ENCODE measurements around the gene ELF4.

DNA sequence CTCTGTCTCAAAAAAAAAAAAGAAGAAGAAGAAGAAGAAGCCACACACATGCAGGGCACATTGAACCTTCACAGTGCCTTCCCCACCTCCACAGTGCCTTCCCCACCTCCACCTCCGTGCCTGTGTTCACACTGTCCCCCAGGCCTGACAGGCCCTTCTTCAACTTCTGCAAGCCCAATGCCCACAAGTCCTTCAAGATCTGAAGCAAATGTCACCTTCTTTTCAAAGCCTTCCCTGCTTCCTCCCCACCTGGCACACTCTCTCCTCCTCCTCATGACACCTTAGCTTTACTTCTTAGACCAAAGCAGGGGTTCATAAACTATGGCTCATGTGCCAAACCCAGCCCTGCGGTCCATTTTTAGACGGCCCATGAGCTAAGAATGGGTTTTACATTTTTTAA lies 19.9 kb downstream of the ELF4 start:
- TF ChIP-seq, protein P1, sequence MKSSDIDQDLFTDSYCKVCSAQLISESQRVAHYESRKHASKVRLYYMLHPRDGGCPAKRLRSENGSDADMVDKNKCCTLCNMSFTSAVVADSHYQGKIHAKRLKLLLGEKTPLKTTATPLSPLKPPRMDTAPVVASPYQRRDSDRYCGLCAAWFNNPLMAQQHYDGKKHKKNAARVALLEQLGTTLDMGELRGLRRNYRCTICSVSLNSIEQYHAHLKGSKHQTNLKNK (CRISPR knock-in tag; IDR thresholded peaks at IDR 0.05) = no peak
- TF ChIP-seq ZNF121 (CRISPR knock-in tag; IDR thresholded peaks at IDR 0.05) = no peak
- no peak for TF ChIP-seq TEAD1 (CRISPR knock-in tag; IDR thresholded peaks at IDR 0.05)
- TF ChIP-seq NFYB (CRISPR knock-in tag; conservative IDR thresholded peaks at IDR 0.05; ENCODE audit: low read depth) = no peak
- TF ChIP-seq, protein P2, sequence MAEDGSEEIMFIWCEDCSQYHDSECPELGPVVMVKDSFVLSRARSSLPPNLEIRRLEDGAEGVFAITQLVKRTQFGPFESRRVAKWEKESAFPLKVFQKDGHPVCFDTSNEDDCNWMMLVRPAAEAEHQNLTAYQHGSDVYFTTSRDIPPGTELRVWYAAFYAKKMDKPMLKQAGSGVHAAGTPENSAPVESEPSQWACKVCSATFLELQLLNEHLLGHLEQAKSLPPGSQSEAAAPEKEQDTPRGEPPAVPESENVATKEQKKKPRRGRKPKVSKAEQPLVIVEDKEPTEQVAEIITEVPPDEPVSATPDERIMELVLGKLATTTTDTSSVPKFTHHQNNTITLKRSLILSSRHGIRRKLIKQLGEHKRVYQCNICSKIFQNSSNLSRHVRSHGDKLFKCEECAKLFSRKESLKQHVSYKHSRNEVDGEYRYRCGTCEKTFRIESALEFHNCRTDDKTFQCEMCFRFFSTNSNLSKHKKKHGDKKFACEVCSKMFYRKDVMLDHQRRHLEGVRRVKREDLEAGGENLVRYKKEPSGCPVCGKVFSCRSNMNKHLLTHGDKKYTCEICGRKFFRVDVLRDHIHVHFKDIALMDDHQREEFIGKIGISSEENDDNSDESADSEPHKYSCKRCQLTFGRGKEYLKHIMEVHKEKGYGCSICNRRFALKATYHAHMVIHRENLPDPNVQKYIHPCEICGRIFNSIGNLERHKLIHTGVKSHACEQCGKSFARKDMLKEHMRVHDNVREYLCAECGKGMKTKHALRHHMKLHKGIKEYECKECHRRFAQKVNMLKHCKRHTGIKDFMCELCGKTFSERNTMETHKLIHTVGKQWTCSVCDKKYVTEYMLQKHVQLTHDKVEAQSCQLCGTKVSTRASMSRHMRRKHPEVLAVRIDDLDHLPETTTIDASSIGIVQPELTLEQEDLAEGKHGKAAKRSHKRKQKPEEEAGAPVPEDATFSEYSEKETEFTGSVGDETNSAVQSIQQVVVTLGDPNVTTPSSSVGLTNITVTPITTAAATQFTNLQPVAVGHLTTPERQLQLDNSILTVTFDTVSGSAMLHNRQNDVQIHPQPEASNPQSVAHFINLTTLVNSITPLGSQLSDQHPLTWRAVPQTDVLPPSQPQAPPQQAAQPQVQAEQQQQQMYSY (CRISPR knock-in tag; IDR thresholded peaks at IDR 0.05) = no peak
- TF ChIP-seq MYBL2 (CRISPR knock-in tag; IDR thresholded peaks at IDR 0.05) = no peak
- TF ChIP-seq, protein P3, sequence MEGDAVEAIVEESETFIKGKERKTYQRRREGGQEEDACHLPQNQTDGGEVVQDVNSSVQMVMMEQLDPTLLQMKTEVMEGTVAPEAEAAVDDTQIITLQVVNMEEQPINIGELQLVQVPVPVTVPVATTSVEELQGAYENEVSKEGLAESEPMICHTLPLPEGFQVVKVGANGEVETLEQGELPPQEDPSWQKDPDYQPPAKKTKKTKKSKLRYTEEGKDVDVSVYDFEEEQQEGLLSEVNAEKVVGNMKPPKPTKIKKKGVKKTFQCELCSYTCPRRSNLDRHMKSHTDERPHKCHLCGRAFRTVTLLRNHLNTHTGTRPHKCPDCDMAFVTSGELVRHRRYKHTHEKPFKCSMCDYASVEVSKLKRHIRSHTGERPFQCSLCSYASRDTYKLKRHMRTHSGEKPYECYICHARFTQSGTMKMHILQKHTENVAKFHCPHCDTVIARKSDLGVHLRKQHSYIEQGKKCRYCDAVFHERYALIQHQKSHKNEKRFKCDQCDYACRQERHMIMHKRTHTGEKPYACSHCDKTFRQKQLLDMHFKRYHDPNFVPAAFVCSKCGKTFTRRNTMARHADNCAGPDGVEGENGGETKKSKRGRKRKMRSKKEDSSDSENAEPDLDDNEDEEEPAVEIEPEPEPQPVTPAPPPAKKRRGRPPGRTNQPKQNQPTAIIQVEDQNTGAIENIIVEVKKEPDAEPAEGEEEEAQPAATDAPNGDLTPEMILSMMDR (IDR thresholded peaks at IDR 0.05) = no peak
- TF ChIP-seq ATF1 (CRISPR knock-in tag; IDR thresholded peaks at IDR 0.05) = no peak
- TF ChIP-seq, protein P4, sequence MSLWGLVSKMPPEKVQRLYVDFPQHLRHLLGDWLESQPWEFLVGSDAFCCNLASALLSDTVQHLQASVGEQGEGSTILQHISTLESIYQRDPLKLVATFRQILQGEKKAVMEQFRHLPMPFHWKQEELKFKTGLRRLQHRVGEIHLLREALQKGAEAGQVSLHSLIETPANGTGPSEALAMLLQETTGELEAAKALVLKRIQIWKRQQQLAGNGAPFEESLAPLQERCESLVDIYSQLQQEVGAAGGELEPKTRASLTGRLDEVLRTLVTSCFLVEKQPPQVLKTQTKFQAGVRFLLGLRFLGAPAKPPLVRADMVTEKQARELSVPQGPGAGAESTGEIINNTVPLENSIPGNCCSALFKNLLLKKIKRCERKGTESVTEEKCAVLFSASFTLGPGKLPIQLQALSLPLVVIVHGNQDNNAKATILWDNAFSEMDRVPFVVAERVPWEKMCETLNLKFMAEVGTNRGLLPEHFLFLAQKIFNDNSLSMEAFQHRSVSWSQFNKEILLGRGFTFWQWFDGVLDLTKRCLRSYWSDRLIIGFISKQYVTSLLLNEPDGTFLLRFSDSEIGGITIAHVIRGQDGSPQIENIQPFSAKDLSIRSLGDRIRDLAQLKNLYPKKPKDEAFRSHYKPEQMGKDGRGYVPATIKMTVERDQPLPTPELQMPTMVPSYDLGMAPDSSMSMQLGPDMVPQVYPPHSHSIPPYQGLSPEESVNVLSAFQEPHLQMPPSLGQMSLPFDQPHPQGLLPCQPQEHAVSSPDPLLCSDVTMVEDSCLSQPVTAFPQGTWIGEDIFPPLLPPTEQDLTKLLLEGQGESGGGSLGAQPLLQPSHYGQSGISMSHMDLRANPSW (CRISPR knock-in tag; conservative IDR thresholded peaks at IDR 0.05; ENCODE audit: low read depth) = no peak

All from WTC11 (cell line).